ENCODE measurements around the gene RNF212. TPM values are rescaled to one million over a fixed set of nuclear protein-coding genes. Genes with fewer than 3 reads are reported as not detected.

The RNF212 gene
- 3.0 and 10.4 TPM in 2 replicates for total RNA-seq
- 8.4 and 12.0 TPM in 2 replicates for polyA plus RNA-seq

DNA sequence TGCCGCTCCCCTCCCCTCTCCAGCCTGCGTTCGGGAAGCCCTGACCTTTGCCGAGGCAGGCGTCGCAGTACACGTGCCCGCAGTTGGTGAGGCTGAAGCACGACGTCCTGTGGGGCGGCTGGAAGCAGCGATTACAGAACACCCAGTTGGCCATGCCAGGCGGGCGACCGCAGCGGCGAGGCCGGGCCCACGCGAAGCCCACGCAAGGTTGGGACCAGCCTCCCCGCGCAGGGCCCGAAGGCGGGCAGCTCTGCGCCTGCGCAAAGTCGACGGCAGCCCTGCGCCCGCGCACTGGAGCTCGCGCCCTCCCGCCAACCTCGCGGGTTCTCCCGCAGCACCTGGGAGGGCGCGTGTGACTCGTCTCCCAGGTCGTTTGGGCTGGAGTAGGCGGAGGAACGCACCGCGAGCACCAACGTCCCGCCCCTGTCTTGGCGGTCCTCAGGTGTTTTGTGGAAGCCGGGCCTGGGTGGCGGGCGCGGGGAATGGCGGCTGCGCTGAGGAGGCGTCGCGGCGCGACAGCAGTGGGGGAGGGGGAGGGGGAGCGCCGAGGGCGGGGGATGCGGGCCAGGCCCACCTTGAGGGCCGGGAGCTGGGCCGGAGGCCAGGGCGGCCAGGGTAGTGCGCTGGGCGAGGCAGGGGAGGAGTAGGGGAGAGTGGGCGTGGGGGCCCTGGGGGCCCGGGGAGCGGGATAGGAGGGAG, at the start of gene RNF212:
TSS of gene RNF212 (minus strand) at position 254 of the 699 bp plus-strand sequence. CDS start at position 154, 100 bp downstream.
- no peaks in the 10 kb centered on the region for H3K9me2 ChIP-seq (replicated peaks; ENCODE audit: insufficient read depth)
- peaks cover 6% of the 10 kb centered on the region for H3K4me1 ChIP-seq (ENCODE audit: insufficient read depth)

GRCh38 chr4:1160351-1160750, 47.0 kb upstream of the RNF212 start:
- Histone ChIP-seq H3K27me3 (no peaks in the 10 kb centered on the region), H3K9me3 (ENCODE audit: low read depth) (peaks cover 4% of the 10 kb centered on the region), H3K9me2 (replicated peaks; ENCODE audit: insufficient read depth) (no peaks in the 10 kb centered on the region), H3K4me3 (no peak overlapping the region), H3K27ac (no peak overlapping the region), H3K4me2 (no peak overlapping the region), H4K20me1 (ENCODE audit: insufficient read depth, poor library complexity, severe bottlenecking) (no peaks in the 10 kb centered on the region), H2AFZ (no peak overlapping the region), H3K79me2 (no peaks in the 10 kb centered on the region), H3K36me3 (replicated peaks; ENCODE audit: insufficient read depth, low read depth) (no peaks in the 10 kb centered on the region), H3K4me1 (ENCODE audit: insufficient read depth) (no peaks in the 10 kb centered on the region)
- 89% methylated on average over 1 of the region's 1 CpG for WGBS (ENCODE audit: low lambda C conversion rate, missing lambda C conversion rate)
- TF ChIP-seq CTCF (IDR thresholded peaks at IDR 0.05; ENCODE audit: poor library complexity) (no peak), EZH2 (IDR thresholded peaks at IDR 0.05; ENCODE audit: borderline replicate concordance) (no peak), EZH2phosphoT487 (IDR thresholded peaks at IDR 0.05; ENCODE audit: low read depth, severe bottlenecking, unreplicated experiment) (no peak)
- no peak for DNase-seq (ENCODE audit: low spot score)

More for the DNA sequence above, at the start of gene RNF212:
- peak within 1 kb of the TSS; percentile 73 for H2AFZ ChIP-seq
- H3K9me3 ChIP-seq (ENCODE audit: low read depth): no peaks in the 10 kb centered on the region
- no peaks in the 10 kb centered on the region for H4K20me1 ChIP-seq (ENCODE audit: insufficient read depth, poor library complexity, severe bottlenecking)
- no peaks in the 10 kb centered on the region for H3K79me2 ChIP-seq
- WGBS (ENCODE audit: low lambda C conversion rate, missing lambda C conversion rate): 18% methylated on average over 55 of the region's 72 CpGs
- peak within 1 kb of the TSS; percentile 81 for H3K4me2 ChIP-seq
- no peak for TF ChIP-seq EZH2phosphoT487 (IDR thresholded peaks at IDR 0.05; ENCODE audit: low read depth, severe bottlenecking, unreplicated experiment)
- no peak for TF ChIP-seq CTCF (IDR thresholded peaks at IDR 0.05; ENCODE audit: poor library complexity)
- no peak for TF ChIP-seq EZH2 (IDR thresholded peaks at IDR 0.05; ENCODE audit: borderline replicate concordance)
- H3K27me3 ChIP-seq: peaks cover 4% of the 10 kb centered on the region
- DNase-seq (ENCODE audit: low spot score): peak; percentile 66
- H3K36me3 ChIP-seq (replicated peaks; ENCODE audit: insufficient read depth, low read depth): no peaks in the 10 kb centered on the region
- H3K4me3 ChIP-seq: peak within 1 kb of the TSS; percentile 52
- no peak within 1 kb of the TSS for H3K27ac ChIP-seq

GRCh38 chr4:1156069-1156468, 42.7 kb upstream of the RNF212 start:
- H3K4me3 ChIP-seq: no peak overlapping the region
- H3K9me2 ChIP-seq (replicated peaks; ENCODE audit: insufficient read depth): no peaks in the 10 kb centered on the region
- DNase-seq (ENCODE audit: low spot score): no peak
- H3K27me3 ChIP-seq: no peaks in the 10 kb centered on the region
- H3K4me2 ChIP-seq: no peak overlapping the region
- no peak overlapping the region for H2AFZ ChIP-seq
- no peak for TF ChIP-seq EZH2phosphoT487 (IDR thresholded peaks at IDR 0.05; ENCODE audit: low read depth, severe bottlenecking, unreplicated experiment)
- TF ChIP-seq CTCF (IDR thresholded peaks at IDR 0.05; ENCODE audit: poor library complexity): no peak
- no peak for TF ChIP-seq EZH2 (IDR thresholded peaks at IDR 0.05; ENCODE audit: borderline replicate concordance)
- 95% methylated on average over 8 of the region's 8 CpGs for WGBS (ENCODE audit: low lambda C conversion rate, missing lambda C conversion rate)
- no peaks in the 10 kb centered on the region for H3K79me2 ChIP-seq
- H3K9me3 ChIP-seq (ENCODE audit: low read depth): peaks cover 4% of the 10 kb centered on the region
- peaks cover 5% of the 10 kb centered on the region for H3K4me1 ChIP-seq (ENCODE audit: insufficient read depth)
- H3K36me3 ChIP-seq (replicated peaks; ENCODE audit: insufficient read depth, low read depth): no peaks in the 10 kb centered on the region
- no peak overlapping the region for H3K27ac ChIP-seq
- H4K20me1 ChIP-seq (ENCODE audit: insufficient read depth, poor library complexity, severe bottlenecking): no peaks in the 10 kb centered on the region
